GM10266 (cell line): ENCODE data around the gene GSC2.

Source experiments
- DNase-seq: peaks from one replicate; pipeline ENCODE4 v3.0.0; 2012; ENCODE audit errors: extremely low spot score
- CTCF ChIP-seq: IDR thresholded peaks from 2 replicates; pipeline ENCODE4 v1.5.1; 2012; ENCODE audit warnings: mild to moderate bottlenecking, low read depth; ENCODE audit not compliant: control insufficient read depth, insufficient read depth; ENCODE audit errors: missing control alignments

The GSC2 gene

GRCh38 chr22:19128009-19128401, 22.1 kb downstream of the GSC2 start:
- no peak for TF ChIP-seq CTCF

GRCh38 chr22:19127329-19128008, 22.6 kb downstream of the GSC2 start:
- no peak for TF ChIP-seq CTCF
- no peak for DNase-seq

More at GRCh38 chr22:19128009-19128401, 22.1 kb downstream of the GSC2 start:
- no peak for DNase-seq

- no peak for DNase-seq
- no peak for TF ChIP-seq CTCF
Observed at GRCh38 chr22:19126309-19127273, 23.5 kb downstream of the GSC2 start.

- no peak for TF ChIP-seq CTCF
Observed at GRCh38 chr22:19125474-19126308, 24.4 kb downstream of the GSC2 start.

GRCh38 chr22:19125011-19125410, 25.1 kb downstream of the GSC2 start:
- DNase-seq, result no peak
- TF ChIP-seq CTCF, result no peak

More at GRCh38 chr22:19125474-19126308, 24.4 kb downstream of the GSC2 start:
- DNase-seq, result no peak

GRCh38 chr22:19124377-19124776, 25.7 kb downstream of the GSC2 start:
- no peak for TF ChIP-seq CTCF
- DNase-seq, result no peak
